Prostate gland (tissue), 2 donors: ENCODE results near the gene PER1.

ENCODE experiments used
- CTCF ChIP-seq, 4 experiments: fragments of 200-600 bp in 2 of 4; fragments of 450-650 bp in 2 of 4; sonication (generic) in 2 of 4; IDR thresholded peaks; 1 replicate in 3 of 4; 2 replicates in 1 of 4; pipeline ENCODE4 v1.5.1; 2016 to 2019; ENCODE audit warnings: antibody characterized with exemption in 4 of 4, mild to moderate bottlenecking in 2 of 4, moderate library complexity in 2 of 4
- POLR2A ChIP-seq: fragments of 450-650 bp; IDR thresholded peaks from one replicate; pipeline ENCODE4 v1.6.1; 2016; ENCODE audit warnings: antibody characterized with exemption, mild to moderate bottlenecking
- POLR2AphosphoS5 ChIP-seq: sonication (generic); formaldehyde crosslinking; IDR thresholded peaks from one replicate; pipeline ENCODE4 v1.6.1; 2017; ENCODE audit warnings: antibody characterized with exemption

GRCh38 chr17:8125154-8125946 lies 26.9 kb downstream of the PER1 start:
- TF ChIP-seq POLR2A (no peak), CTCF (IDR thresholded peaks at IDR 0.05) (no peak), POLR2AphosphoS5 (peak; percentile 84)
